HL-60 (cell line): Measurements from ENCODE around the gene KRT9.

Source experiments
- POLR2AphosphoS5 ChIP-seq: IDR thresholded peaks from 2 replicates; pipeline ENCODE4 v1.6.1; 2012; ENCODE audit warnings: low read depth
- TF ChIP-seq, protein P1 (sequence below): IDR thresholded peaks from one replicate; pipeline ENCODE4 v1.5.1; 2011; ENCODE audit warnings: low read length, control low read depth, inconsistent platforms; ENCODE audit not compliant: insufficient read depth
- TF ChIP-seq, protein P2 (sequence below): IDR thresholded peaks from 2 replicates; pipeline ENCODE4 v1.6.1; 2012; ENCODE audit warnings: low read depth; ENCODE audit not compliant: insufficient replicate concordance

DNA sequence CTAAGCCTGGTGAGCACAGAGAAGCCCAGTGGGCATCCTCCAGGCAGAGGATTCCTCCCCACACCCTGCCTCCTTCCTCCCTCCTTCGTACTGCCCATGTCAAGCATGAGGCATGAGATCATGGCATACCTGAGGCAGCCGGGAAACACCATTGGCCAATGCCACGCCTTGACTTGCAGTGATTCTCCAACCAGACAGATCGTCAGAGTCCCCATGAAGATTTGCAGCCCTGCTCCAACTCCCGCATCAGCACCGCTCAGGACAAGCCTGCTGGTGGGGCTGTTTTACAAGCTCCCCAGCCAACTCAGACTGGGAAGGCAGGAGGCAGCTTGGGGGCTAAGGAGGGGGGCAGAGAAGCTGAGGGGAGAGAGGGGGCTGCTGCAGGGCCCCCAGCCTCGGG is 43.6 kb upstream of the KRT9 start:
- TF ChIP-seq, protein P1, sequence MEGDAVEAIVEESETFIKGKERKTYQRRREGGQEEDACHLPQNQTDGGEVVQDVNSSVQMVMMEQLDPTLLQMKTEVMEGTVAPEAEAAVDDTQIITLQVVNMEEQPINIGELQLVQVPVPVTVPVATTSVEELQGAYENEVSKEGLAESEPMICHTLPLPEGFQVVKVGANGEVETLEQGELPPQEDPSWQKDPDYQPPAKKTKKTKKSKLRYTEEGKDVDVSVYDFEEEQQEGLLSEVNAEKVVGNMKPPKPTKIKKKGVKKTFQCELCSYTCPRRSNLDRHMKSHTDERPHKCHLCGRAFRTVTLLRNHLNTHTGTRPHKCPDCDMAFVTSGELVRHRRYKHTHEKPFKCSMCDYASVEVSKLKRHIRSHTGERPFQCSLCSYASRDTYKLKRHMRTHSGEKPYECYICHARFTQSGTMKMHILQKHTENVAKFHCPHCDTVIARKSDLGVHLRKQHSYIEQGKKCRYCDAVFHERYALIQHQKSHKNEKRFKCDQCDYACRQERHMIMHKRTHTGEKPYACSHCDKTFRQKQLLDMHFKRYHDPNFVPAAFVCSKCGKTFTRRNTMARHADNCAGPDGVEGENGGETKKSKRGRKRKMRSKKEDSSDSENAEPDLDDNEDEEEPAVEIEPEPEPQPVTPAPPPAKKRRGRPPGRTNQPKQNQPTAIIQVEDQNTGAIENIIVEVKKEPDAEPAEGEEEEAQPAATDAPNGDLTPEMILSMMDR, result no peak
- TF ChIP-seq POLR2AphosphoS5, result no peak
- TF ChIP-seq, protein P2, sequence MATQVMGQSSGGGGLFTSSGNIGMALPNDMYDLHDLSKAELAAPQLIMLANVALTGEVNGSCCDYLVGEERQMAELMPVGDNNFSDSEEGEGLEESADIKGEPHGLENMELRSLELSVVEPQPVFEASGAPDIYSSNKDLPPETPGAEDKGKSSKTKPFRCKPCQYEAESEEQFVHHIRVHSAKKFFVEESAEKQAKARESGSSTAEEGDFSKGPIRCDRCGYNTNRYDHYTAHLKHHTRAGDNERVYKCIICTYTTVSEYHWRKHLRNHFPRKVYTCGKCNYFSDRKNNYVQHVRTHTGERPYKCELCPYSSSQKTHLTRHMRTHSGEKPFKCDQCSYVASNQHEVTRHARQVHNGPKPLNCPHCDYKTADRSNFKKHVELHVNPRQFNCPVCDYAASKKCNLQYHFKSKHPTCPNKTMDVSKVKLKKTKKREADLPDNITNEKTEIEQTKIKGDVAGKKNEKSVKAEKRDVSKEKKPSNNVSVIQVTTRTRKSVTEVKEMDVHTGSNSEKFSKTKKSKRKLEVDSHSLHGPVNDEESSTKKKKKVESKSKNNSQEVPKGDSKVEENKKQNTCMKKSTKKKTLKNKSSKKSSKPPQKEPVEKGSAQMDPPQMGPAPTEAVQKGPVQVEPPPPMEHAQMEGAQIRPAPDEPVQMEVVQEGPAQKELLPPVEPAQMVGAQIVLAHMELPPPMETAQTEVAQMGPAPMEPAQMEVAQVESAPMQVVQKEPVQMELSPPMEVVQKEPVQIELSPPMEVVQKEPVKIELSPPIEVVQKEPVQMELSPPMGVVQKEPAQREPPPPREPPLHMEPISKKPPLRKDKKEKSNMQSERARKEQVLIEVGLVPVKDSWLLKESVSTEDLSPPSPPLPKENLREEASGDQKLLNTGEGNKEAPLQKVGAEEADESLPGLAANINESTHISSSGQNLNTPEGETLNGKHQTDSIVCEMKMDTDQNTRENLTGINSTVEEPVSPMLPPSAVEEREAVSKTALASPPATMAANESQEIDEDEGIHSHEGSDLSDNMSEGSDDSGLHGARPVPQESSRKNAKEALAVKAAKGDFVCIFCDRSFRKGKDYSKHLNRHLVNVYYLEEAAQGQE, result no peak
